Measurements from ENCODE around the gene SLC27A2.

Gene SLC27A2

DNA sequence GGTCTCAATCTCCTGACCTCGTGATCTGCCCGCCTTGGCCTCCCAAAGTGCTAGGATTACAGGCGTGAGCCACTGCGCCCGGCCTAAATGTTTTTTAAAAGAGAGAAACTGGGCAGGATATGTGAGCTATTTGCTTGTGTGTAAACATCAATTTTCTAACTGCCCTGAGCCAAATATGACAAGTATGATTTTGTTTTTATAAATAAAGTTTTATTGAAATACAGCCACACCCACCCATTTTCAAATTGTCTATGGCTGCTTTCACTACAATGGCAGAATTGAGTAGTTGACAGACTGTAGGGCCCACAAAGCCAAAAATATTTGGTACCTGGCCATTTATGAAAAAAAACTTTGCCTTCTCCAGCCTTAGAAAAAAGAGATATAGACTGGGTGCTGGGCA lies 99.4 kb downstream of the SLC27A2 start:
- no peak for FAIRE-seq
